Measurements from ENCODE around the gene NHEJ1.

NHEJ1 gene

DNA sequence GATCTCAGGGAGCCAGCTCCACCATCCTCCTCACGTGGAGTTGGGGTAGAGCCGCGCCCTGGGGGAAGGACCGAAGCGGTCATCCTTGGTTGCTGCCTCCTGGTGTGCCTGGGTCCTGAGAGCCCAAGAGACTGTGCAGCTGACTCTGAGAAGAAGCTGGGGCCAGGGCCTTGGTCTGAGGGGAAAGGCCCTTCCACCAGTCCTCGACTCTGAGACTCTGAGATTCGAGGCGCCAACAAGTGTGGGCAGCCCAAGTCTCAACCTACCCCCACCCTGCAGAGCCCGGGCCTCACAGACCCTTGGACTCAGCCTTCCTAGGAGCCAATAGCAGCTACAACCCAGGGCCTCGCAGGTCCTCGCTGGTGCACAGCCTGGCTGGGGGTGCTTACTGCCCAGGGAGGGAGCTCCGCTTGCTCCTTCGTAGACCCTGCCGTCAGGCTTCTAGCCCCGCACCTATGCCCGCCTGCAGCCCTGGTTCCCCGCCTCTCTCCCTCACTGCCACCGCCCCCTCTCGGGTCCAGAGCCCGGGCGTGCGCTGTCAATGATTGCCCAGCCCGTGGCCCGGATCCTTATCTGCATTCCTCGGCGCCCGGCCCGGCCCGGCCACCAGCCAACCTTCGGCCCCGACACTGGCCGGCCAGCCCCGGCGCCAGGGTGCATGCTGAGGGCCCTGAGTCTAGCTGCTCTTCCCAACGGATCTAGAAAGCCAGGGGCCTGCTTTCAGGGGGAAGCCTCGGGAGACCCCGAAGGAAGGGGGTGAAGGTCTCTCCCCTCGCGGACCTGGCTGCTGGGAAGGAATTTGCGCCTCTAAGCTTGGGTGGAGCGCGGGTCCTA is 101.9 kb downstream of the NHEJ1 start:
- no peak for DNase-seq (ENCODE audit: low read depth in 2 of 2)

DNA sequence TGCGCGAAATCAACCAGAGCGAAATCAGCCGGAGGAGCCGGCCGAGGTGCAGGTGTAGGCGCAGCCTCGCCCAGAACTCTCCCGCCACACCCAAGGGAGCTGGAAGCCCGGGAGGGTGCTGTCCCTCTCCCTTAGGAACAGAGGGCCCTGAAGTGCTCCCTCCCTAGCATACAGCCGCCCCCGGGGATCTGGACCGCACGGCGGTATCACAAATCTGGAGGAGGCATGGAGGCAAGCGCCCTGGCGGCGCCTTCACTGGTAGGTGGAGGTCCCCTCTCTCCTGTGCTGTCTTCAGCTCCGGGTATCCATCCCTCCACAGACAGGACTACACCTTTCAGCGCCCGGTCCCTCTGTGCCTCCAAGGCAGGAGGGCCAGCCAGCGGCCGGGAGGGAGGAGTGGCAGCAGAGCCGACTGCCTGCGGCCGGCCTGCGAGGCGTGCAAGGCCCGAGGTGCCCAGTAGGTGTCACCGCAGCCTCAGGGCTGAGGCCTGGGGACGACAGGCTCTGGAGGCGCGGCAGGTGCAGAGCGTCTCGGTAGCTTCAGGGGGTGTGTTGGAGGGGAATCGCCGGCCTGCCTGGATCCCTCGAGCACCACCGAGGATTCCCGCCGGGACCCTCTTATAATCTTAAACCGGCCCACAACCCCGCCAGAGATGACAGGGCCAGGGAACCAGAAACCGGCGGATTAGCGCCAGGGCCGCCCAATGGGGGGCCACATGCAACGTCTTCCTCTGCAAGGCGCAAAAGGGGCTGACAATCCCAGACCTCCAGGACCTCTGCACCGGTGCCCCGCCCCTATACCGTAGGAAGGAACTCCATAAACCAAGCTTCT is 102.7 kb downstream of the NHEJ1 start:
- peak; percentile 57 to 72 for DNase-seq (ENCODE audit: low read depth in 2 of 2)

DNA sequence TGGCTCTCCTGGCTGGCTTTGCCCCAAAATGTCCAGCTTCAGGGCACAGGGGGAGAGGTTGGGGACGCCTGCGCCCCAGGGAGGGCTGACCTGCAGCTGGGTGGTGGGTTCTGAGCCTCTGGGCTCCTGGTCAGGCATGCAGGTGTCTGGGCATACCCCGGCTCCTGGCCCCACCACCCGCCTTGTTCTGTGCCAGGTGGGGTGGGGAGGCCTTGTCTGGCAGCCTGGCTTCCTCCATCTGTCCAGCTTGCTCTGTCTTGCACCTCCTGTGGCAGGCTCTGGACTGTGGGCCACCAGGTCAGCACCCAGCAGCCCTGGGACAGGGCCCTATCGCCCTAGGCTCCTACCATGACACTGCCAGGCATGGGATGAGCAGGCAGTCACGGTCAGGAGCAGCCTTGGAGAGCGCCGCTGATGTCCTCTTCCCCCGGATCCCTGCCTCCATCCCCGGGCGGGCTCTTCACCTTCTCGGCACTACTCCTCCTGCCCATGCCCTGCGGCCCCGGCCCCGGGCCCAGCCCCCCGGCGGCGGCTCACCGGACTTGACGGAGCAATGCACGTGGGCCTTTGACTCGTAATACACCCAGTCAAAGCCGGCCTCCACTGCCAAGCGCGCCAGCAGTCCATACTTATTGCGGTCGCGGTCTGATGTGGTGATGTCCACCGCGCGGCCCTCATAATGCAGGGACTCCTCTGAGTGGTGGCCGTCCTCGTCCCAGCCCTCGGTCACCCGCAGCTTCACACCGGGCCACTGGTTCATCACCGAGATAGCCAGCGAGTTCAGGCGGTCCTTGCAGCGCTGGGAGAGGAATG is 103.5 kb downstream of the NHEJ1 start:
- no peak for DNase-seq (ENCODE audit: low read depth in 2 of 2)

DNA sequence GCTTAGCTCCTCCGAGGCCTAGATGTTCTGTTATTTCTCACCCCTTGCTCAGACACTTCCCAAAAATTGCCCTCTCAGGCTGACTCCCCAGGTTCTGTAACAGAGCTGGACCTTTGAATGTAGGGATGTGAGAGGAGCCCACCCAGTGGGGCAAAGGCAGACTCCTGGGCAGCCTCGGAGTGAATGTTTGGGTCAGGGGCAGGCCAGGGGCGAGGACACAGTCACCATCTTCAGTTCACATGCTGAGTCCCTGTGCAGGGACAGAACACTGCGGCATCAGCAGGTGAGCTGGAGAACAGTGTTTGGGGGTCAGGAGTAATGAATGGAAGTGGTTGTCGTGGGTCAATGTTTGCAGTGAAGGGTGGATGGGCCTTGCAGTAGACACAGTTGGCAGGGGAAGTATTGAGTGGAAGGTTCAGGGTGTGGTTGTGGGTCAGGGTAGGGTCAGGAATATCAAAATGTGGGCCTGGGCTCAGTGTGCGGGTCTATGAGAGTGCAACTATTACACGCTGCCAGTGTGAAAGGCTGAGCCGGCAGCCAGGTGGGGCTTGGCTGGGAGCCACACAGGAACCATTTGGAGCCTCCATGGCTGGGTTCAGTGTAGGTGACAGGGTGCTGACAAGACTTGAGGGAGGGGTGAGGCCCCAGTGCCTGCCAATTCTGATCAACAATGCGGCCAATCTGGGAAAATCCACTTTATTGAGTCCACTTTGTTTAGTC is 104.3 kb downstream of the NHEJ1 start:
- no peak for DNase-seq (ENCODE audit: low read depth in 2 of 2)

DNA sequence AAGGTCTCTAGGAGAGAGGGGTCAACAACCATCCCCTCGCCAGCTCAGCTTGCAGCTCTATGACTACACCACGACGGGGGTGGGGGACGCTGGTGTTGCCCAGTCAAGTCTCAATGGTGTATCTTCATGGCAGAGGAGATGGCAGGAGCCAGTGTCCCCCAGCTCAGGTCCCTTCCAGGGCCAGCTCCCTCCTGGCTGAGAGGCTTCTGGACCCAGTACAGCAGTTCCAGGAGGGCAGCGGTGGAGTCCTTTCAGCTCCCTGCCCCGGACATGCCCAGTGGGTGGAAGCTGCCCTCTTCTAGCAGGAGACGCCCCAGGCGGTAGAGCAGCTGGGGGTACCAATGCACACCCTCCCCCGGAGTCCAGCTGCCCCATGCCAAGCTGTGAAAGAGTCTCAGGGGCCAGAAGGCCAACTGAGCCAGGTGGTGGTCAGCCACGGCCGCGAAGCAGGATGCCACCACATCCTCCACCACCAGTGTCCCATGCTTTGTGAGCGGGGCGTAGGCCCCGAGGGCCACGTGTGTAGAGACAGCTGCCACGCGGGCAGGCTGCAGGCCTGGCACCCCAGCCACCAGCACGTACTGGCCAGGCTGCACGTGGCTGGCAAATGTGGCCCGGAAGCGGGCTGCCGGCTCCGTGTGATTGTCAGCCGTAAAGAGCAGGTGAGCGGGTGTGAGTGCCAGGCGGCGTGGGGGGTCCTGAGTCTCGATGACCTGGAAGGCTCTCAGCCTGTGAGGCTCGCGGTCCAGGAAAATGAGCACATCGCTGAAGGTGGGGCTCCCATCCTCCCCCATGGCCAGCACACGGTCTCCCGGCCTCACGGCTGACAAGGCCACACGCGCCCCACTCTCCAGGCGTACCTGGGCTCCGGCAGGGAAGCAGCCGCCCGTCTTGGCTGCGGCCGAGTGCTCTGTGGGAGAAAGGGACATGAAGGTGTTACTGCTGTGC is 105.4 kb downstream of the NHEJ1 start:
- DNase-seq (ENCODE audit: low read depth in 2 of 2), result no peak

DNA sequence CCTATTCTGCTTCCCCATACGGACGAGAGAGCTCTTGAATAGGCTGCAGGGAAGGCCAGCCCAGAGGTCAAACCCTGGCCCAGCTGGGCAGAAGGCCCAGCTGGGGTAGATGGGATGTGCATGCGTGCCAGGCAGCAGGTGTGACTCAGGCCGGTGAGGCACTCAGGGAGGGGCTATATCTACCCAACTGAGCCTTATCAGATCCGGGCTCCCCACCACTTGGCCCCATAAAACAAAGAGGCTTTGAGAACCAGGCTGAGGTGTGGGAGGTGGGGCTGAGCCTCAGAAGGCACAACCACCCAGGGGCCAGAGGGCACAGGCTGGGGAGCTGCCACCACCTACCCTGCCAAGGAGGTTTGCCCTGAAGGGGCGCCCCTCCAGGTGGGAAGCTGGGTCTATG is 111.3 kb downstream of the NHEJ1 start:
- DNase-seq (ENCODE audit: low read depth in 2 of 2), result no peak

DNA sequence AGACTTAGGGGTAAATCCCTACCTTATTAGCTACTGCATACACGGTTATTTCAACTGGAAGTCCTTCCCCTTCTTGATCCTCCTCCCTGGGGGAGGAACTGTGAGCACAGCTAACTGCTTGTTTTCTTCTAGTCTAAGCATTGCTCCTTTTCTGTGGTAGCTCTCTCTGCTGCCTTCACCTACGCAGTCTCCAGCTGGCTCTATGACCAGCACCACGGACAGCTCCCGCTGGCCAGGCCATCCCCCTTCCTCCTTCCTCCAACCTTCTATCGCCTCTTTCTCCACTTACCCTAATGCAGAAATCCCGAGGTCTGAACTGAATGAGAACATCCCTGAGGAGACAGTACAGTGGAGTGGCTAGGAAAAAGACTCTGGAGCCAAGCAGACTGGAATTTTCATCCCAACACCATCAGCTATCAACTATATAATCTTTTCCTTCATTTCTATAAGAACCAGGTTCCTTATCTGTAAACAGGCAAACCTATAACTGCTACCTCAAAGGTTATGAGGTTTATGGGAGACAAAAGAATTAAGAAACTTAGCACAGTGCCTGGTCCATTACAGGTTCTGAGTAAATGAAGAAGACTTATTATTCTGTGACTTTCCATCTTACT is 114.6 kb downstream of the NHEJ1 start:
- no peak for DNase-seq (ENCODE audit: low read depth in 2 of 2)

DNA sequence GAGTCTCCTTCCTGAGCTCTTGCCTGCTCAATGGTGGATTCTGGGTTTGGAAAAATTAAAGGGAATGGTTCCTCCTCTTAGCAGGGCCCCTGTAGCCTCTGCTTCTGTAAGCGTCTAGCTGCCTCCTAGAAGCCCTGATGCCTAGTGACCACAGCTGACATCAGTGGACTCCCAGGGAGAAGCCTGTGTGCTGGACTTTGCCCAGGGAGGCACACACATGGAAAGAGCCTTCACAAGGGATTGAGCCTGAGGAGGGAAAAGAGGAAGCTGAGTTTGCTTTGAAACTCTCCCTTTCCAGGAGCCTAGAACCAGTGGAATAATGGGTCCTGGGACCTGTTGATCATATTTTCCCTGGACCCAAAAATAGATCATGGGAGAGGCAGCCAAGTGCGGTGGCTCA is 117.9 kb downstream of the NHEJ1 start:
- no peak for DNase-seq (ENCODE audit: low read depth in 2 of 2)

DNA sequence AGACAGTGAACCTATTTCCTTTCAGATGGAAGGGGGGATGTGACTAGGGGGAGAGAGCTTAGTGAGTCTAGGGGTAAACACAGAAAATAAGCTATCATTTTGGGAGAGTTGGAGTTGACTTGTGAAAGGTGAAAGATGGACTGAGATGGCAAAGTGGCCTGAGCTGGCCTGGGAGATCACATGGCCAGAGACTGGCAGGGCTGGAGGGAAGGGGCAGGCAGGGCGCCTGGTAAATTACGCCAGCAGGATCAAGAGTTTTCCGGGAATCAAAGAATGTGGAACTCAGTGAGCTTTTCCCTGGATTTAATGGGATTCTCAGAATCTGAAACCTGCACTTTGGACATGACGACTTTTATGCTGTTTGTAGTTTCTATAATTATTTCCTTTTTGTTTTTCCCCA is 118.5 kb downstream of the NHEJ1 start:
- no peak for DNase-seq (ENCODE audit: low read depth in 2 of 2)

DNA sequence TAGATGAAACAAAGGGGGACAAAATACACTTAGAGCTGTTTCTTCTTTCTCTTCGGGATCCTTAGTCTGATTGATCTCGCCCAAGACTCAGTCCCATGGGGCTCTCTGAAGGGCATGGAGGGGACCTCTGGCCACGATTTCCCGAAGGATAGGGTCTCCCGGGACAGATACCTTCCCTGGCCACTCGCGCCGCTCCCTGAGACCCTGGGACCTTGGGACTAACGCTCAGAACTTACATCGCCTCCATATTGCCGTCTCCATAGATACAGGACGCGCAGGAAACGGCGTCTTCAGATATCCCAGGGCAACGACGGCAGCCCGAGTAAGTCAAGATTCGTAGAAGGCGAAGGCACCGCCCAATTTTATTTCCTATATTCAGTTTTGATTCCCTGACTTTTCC is 119.4 kb downstream of the NHEJ1 start, which contains the start of gene CFAP65:
CFAP65 (minus strand) TSS at position 265 of the 400 bp plus-strand sequence. CDS start 2,468 bp downstream, outside the sequence.
- DNase-seq (ENCODE audit: low read depth in 2 of 2), result no peak

DNA sequence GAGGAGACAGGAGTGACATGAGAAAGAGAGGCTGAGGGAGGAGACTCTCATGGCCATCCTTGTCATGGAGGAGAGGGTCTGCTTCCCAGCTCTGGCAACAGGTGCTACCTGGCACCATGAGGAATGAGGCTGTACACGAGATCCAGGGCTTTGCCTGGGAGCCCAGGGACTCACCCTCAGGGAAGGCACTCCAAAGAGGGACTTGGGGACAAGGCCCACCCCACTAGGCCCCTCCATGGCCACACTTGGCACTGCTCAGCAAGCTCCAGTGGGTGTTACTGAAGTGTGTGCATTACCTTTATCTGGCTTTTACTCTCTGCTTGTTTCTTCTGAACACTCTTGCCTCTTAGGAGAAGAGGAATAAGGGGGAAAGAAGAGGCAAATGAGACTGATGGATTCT is 122.0 kb downstream of the NHEJ1 start:
- DNase-seq (ENCODE audit: low read depth in 2 of 2), result no peak

DNA sequence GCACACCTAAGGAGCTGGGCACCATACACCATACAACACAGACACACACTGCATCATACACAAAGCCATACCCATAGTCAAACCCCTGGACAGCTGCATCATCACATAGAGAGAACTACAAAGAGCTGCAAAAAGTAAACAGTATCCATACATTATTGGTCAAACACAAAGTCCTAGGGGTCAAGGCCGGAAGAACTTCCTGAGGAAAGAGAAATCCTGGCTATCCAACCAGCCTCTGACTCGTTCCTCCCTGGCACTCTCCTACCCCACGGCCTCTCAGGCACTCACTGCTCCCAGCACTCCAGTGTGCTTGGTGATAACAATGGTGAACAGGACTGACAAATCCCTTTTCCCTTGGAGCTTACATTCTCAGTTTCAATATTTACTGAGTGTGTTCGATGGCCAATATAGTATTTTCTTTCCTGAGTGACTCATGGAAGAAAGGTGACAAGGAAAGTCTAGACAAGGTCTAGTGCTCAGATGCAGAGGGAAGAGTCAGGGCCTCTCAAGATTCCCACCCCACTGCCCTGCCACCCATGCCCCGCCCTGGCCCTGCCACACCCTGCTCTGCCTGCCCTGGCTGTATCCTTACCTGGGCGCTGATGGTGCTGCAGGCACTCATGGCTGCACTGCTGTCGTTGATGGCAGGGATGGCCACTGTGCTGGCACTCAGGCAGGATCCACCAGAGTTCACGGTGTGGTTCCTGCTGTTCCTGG is 122.7 kb downstream of the NHEJ1 start:
- no peak for DNase-seq (ENCODE audit: low read depth in 2 of 2)

DNA sequence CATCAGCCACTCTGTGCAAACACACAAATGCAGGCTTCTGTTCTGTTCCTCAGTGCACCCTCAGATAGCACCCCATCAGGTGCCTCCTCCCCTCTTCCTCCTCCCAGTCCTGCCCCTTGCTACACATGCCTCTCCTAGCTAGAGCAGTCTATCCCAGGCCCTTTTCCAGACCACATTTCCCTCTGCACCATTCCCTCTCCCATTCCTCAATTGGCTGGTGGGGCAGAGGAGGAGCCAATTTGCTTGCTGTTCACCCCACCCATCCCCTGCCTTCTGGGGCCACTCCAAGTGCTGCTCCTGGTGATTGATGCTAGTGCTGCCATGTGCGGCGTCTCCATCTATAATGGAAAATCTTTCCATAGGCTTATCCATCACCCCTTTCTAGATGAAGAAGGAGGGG is 124.7 kb downstream of the NHEJ1 start:
- DNase-seq (ENCODE audit: low read depth in 2 of 2), result no peak

DNA sequence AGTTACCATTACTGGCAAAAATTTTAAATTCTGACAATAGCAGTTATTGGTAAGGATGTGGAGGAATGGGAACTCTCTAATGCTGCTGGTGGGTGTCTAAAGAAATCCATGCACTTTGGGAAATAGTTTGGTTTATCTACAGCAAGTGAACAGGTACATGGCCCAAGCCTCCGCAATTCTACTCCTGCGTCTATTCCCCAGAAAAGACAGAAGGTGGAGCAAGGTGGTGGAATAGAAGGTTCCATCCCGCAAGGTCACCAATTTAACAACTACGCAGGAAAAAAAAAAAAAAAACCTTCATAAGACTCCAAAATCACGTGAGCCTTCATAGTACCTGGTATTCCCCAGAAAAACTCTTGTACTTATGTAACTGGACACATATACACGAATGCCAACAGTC is 125.8 kb downstream of the NHEJ1 start:
- DNase-seq (ENCODE audit: low read depth in 2 of 2), result no peak

DNA sequence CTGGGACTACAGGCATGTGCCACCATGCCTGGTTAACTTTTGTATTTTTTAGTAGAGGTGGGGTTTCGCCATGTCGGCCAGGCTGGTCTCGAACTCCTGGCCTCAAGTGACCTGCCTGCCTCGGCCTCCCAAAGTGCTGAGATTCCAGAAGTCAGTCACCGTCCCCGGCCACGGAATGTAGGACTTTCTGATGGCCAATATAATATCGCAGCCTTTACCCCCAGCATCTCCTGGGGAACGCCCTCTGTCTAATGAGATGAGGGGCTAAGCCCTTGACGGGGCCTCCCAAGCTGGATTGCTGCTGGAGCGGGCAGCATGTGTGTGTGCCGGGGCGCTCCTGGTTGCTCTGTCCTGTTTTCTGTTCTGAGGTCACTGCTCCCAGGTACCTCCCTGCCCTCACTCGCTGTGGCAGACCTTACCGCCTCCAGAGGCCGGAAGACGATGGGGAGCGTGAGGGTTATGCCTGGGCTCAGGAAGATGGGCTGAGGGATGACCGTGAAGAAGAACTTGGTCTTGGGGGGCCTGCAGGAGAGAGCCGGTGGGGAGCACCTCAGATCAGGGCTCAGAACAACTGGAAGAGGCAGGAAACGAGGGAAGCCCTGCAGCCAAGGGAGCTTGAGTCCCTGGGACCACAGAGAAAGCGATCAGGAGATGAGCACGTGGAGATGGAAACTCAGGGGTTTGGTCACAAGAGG is 128.4 kb downstream of the NHEJ1 start:
- DNase-seq (ENCODE audit: low read depth in 2 of 2), result no peak

DNA sequence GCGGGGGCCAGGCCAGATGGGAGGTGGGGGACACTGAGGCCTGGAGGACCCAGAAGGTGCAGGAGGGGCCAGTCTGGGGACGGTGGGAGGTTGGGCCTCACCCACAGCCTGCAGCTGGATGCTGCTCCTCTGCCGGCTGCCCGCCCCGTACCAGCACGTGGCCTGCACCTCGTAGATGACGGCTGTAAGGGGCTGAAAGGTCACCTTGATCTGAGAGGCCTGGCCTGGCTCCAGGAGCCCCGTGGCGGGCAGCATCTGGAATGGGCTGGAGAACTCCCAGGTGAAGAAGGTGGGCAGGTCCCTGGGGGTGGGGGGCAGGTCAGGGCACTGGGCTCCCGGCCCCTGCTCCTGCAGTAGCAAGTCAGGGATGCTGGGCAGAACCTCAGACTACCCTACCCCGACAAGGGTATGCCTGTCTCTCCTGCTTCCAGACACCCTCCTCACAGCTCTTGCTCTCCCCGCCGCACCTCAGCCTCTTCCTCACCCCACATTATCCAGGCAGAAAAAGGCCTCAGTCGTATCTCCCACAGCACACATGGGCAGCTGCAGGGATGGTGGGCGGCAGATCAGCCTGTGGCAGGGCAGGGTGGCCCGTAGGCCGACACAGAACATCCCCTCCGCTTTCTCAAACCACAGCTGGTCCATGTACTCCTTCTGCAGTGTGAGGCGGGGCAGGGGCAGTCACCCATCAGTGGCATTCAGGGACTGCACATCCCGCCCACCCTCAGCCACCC is 129.4 kb downstream of the NHEJ1 start:
- no peak for DNase-seq (ENCODE audit: low read depth in 2 of 2)

DNA sequence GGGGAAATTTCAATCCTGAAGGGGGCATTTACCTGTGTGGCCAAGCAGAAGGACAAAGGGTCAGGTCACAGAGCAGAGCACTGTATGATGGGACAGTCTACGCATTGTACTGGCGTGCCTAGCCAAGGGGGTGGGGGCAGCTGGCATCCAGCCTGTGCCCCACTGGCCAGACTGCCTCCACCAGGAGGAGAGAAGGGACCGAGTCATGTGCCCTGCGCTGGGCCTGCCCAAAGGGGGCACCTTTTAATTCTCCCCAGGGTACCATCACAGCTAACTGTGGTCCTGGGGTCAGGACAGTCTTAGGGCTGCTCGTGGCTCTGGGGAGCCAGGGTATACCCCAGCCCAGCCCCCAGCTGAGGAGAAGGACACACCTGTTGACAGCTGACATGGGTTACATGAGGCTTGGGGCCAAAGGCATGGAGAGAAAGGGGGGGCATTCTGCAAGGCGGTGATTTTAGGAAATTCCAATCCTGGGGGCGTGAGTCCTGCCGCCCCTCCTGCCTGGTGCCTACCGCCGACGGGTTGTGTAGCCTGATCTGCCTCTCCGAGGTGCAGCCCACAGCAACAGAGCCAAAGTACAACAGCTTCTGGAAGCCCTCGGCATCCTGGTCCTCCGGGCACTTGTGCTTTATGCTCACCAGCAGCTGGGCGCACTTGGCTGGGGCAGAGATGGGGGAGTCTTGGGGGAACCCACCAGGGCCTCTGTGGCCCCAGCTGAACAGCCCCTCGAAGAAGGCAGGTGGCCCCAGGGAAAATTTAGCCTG is 130.3 kb downstream of the NHEJ1 start:
- no peak for DNase-seq (ENCODE audit: low read depth in 2 of 2)

Measured in stimulated activated CD4-positive, alpha-beta T cell treated with anti-CD3 and anti-CD28 coated beads, Interleukin-12 subunit alpha, Interleukin-12 subunit beta, amount 100 ng/mL, for 24 hours (primary cell).